GM23248 (cell line): ENCODE data around the gene OR5P2.
"Not testable (repeated sequence)": the region's sequence is repeated elsewhere in the genome, so short reads cannot be mapped to it uniquely, and the experiment has no call there.

ENCODE experiments used
- EZH2 ChIP-seq: fragments of 200-600 bp; sonication (generic); IDR thresholded peaks from 2 replicates; pipeline ENCODE4 v1.6.1; 2018; ENCODE audit warnings: antibody characterized with exemption, mild to moderate bottlenecking; ENCODE audit not compliant: insufficient read depth, poor library complexity, severe bottlenecking
- EZH2phosphoT487 ChIP-seq: fragments of 200-600 bp; sonication (generic); IDR thresholded peaks from 2 replicates; pipeline ENCODE4 v1.6.1; 2018; ENCODE audit warnings: antibody characterized with exemption, moderate library complexity, mild to moderate bottlenecking, low read depth; ENCODE audit not compliant: insufficient read depth

GRCh38 chr11:7764301-7764700 is 32.4 kb downstream of the OR5P2 start:
- not testable (repeated sequence) for TF ChIP-seq EZH2, EZH2phosphoT487
